ENCODE results near the gene EPB41L4A. TPM values are rescaled to one million over a fixed set of nuclear protein-coding genes. Genes with fewer than 3 reads are reported as not detected.

Gene EPB41L4A
- total and polyA plus RNA-seq, 2 donors (not counting 3 experiments of a cell fraction or from before 2014, with no cell fraction given), result 6.0 to 17.9 TPM

DNA sequence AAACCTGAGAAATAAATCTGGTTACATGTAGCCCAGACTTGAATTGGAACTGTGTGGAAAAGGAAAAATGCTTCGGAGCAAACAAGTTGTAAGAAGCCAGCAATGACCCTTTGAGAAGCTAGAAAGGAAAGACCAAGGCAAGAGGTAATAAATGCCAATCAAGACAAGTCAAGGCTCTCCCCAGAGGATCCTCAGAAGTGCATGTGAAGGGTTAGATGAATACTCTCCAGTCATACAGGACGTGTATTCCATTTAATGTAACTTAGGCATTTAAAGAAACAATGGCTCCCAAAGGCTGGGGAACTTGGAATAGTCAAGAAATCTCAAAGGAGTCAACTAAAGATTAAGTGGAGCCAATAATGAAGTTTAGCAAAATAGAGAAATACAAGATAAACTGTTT is 36.2 kb downstream of the EPB41L4A start:
- FAIRE-seq, result no peak
- H3K36me3 ChIP-seq (ENCODE audit: control insufficient read depth in 2 of 2, extremely low read depth in 1 of 2, insufficient read depth in 2 of 2, low read length in 2 of 2), result no peaks in the 10 kb centered on the region
- no peaks in the 10 kb centered on the region for H3K9me3 ChIP-seq (replicated peaks; ENCODE audit: control insufficient read depth, insufficient read depth, low read length)
- no peaks in the 10 kb centered on the region for H4K20me1 ChIP-seq (replicated peaks; ENCODE audit: control insufficient read depth, extremely low read depth, insufficient read depth, low read length)
- intact Hi-C loops (cut with micrococcal nuclease), result no loop called here
- H3K4me2 ChIP-seq (ENCODE audit: insufficient read depth, low read length), result no peak overlapping the region
- ChIA-PET CTCF (no interaction called here), POLR2A (no interaction called here)
- no peaks in the 10 kb centered on the region for H3K79me2 ChIP-seq (ENCODE audit: control insufficient read depth, insufficient read depth, low read length)
- H3K4me3 ChIP-seq (replicated peaks in 1 of 3; ENCODE audit: insufficient read depth in 1 of 3, low read depth in 1 of 3, low read length in 3 of 3), result no peak overlapping the region
- H3K4me1 ChIP-seq (ENCODE audit: control insufficient read depth, extremely low read depth, insufficient read depth, low read length), result no peaks in the 10 kb centered on the region
- dilution Hi-C loops (cut with MboI; ENCODE audit: extremely low pct_ligation_motif_present, low sequenced_read_pairs), result no loop called here
- no peak overlapping the region for H3K27ac ChIP-seq (ENCODE audit: insufficient read depth, low read depth, low read length)
- no peak overlapping the region for H2AFZ ChIP-seq (ENCODE audit: low read depth, low read length)
- no TSS peak for BruUV-seq (replicated peaks)
- H3K27me3 ChIP-seq (ENCODE audit: control insufficient read depth in 2 of 2, insufficient read depth in 2 of 2, low read length in 2 of 2), result no peaks in the 10 kb centered on the region
- H3K9ac ChIP-seq (replicated peaks; ENCODE audit: extremely low read depth, insufficient read depth, low read length), result no peak overlapping the region
- no peaks in the 10 kb centered on the region for H3K9me1 ChIP-seq (replicated peaks; ENCODE audit: control insufficient read depth, extremely low read depth, insufficient read depth, low read length)
- no peak for TF ChIP-seq MYC (IDR thresholded peaks at IDR 0.05; ENCODE audit: low read depth, low read length)
- no peak for TF ChIP-seq POLR2A (IDR thresholded peaks at IDR 0.05; ENCODE audit: low read depth, low read length)
- TF ChIP-seq, protein P1, sequence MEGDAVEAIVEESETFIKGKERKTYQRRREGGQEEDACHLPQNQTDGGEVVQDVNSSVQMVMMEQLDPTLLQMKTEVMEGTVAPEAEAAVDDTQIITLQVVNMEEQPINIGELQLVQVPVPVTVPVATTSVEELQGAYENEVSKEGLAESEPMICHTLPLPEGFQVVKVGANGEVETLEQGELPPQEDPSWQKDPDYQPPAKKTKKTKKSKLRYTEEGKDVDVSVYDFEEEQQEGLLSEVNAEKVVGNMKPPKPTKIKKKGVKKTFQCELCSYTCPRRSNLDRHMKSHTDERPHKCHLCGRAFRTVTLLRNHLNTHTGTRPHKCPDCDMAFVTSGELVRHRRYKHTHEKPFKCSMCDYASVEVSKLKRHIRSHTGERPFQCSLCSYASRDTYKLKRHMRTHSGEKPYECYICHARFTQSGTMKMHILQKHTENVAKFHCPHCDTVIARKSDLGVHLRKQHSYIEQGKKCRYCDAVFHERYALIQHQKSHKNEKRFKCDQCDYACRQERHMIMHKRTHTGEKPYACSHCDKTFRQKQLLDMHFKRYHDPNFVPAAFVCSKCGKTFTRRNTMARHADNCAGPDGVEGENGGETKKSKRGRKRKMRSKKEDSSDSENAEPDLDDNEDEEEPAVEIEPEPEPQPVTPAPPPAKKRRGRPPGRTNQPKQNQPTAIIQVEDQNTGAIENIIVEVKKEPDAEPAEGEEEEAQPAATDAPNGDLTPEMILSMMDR (IDR thresholded peaks at IDR 0.05; ENCODE audit: extremely low read depth in 1 of 2, insufficient read depth in 1 of 2, low read depth in 1 of 2, low read length in 2 of 2), result no peak
- TF ChIP-seq GATA2 (IDR thresholded peaks at IDR 0.05; ENCODE audit: insufficient read depth, insufficient read length, low read depth, low read length), result no peak
- no peak for TF ChIP-seq POLR2AphosphoS5 (IDR thresholded peaks at IDR 0.05; ENCODE audit: insufficient read depth, low read depth, low read length)
- no peak for TF ChIP-seq JUN (IDR thresholded peaks at IDR 0.05; ENCODE audit: borderline replicate concordance, insufficient read depth, insufficient read length, low read depth)
- TF ChIP-seq EZH2 (IDR thresholded peaks at IDR 0.05; ENCODE audit: borderline replicate concordance, low read depth, low read length, severe bottlenecking), result no peak
- TF ChIP-seq, protein P2, sequence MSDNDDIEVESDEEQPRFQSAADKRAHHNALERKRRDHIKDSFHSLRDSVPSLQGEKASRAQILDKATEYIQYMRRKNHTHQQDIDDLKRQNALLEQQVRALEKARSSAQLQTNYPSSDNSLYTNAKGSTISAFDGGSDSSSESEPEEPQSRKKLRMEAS (IDR thresholded peaks at IDR 0.05; ENCODE audit: insufficient read depth, insufficient read length), result no peak
- no peak for DNase-seq (ENCODE audit: low read depth, low spot score)
